PC-9 (cell line): ENCODE results near the gene MED20. TPM values are rescaled to one million over a fixed set of nuclear protein-coding genes. Genes with fewer than 3 reads are reported as not detected.

Experiments
- BruUV-seq: library from RNA; stranded (reverse); fragments of 400-500 nt; replicated peaks from 2 replicates; lab custom pipeline; 2021; lab: Mats Ljungman, UMichigan
- CTCF ChIA-PET: fragments of 300-600 bp; sonication (Branson Sonifier 250); formaldehyde crosslinking; loops from one replicate; lab custom pipeline; 2022; ENCODE audit warnings: antibody characterized with exemption; lab: Charles Lee
- POLR2A ChIA-PET: fragments of 300-600 bp; sonication (Branson Sonifier 250); formaldehyde crosslinking; loops from one replicate; lab custom pipeline; 2022; ENCODE audit warnings: antibody characterized with exemption; ENCODE audit not compliant: unreplicated experiment; lab: Charles Lee
- DNase-seq, 2 experiments: peaks; one replicate each; pipeline versions ENCODE4 v3.0.0 to v3.0.0-alpha.2; 2015 to 2022; ENCODE audit warnings: mixed read lengths in 1 of 2
- H2AFZ ChIP-seq: fragments of 200-600 bp; sonication (generic); 2 replicates; pipeline ENCODE4 v1.8.1; 2017; ENCODE audit warnings: antibody characterized with exemption
- H3F3A ChIP-seq: fragments of 200-600 bp; sonication (generic); 2 replicates; pipeline ENCODE4 v1.8.1; 2017; ENCODE audit warnings: antibody characterized with exemption, mild to moderate bottlenecking, low read depth; ENCODE audit not compliant: insufficient read depth
- H3K27ac ChIP-seq: fragments of 200-600 bp; sonication (generic); 2 replicates; pipeline ENCODE4 v1.6.1; 2016; ENCODE audit warnings: mixed run types
- H3K27me3 ChIP-seq: fragments of 200-600 bp; sonication (generic); 2 replicates; pipeline ENCODE4 v1.6.1; 2016; ENCODE audit warnings: low read depth, mixed run types; ENCODE audit not compliant: insufficient read depth
- H3K36me3 ChIP-seq: fragments of 200-600 bp; sonication (generic); 2 replicates; pipeline ENCODE4 v1.6.1; 2016; ENCODE audit warnings: low read depth, mixed run types
- H3K4me1 ChIP-seq: fragments of 200-600 bp; sonication (generic); replicated peaks from 2 replicates; pipeline ENCODE4 v1.6.1; 2016; ENCODE audit warnings: mixed run types; ENCODE audit not compliant: insufficient read depth
- H3K4me2 ChIP-seq: fragments of 200-600 bp; sonication (generic); 2 replicates; pipeline ENCODE4 v1.6.1; 2017; ENCODE audit warnings: mixed run types
- H3K4me3 ChIP-seq: fragments of 200-600 bp; sonication (generic); 2 replicates; pipeline ENCODE4 v1.6.1; 2016; ENCODE audit warnings: mixed run types
- H3K79me2 ChIP-seq: fragments of 200-600 bp; sonication (generic); 2 replicates; pipeline ENCODE4 v1.6.1; 2017; ENCODE audit warnings: low read depth, mixed run types
- H3K9me2 ChIP-seq: fragments of 200-600 bp; sonication (generic); 2 replicates; pipeline ENCODE4 v1.8.1; 2017; ENCODE audit warnings: mild to moderate bottlenecking; ENCODE audit not compliant: insufficient read depth
- H3K9me3 ChIP-seq: fragments of 200-600 bp; sonication (generic); 2 replicates; pipeline ENCODE4 v1.8.1; 2016; ENCODE audit warnings: low read depth; ENCODE audit not compliant: insufficient read depth
- H4K20me1 ChIP-seq: fragments of 200-600 bp; sonication (generic); 2 replicates; pipeline ENCODE4 v1.8.1; 2017; ENCODE audit not compliant: insufficient read depth
- CTCF ChIP-seq: fragments of 200-600 bp; sonication (generic); conservative IDR thresholded peaks from 2 replicates; pipeline ENCODE4 v1.6.1; 2017; ENCODE audit warnings: mixed run types, antibody characterized with exemption, mild to moderate bottlenecking, moderate library complexity
- EZH2 ChIP-seq: fragments of 200-600 bp; sonication (generic); IDR thresholded peaks from 2 replicates; pipeline ENCODE4 v1.8.0; 2017; ENCODE audit warnings: antibody characterized with exemption, low read depth
- intact Hi-C: fragments of 100-400 bp; cut with micrococcal nuclease; formaldehyde crosslinking; loops from one replicate; pipeline ENCODE4 v1.10.0; 2022; ENCODE audit not compliant: unreplicated experiment
- total RNA-seq: library from RNA; stranded (reverse); gene quantifications from 2 replicates; pipeline ENCODE4 v1.2.3, GENCODE V29; 2021

The MED20 gene
- total RNA-seq, 1 experiment from 2014 or later = 45.8 TPM

DNA sequence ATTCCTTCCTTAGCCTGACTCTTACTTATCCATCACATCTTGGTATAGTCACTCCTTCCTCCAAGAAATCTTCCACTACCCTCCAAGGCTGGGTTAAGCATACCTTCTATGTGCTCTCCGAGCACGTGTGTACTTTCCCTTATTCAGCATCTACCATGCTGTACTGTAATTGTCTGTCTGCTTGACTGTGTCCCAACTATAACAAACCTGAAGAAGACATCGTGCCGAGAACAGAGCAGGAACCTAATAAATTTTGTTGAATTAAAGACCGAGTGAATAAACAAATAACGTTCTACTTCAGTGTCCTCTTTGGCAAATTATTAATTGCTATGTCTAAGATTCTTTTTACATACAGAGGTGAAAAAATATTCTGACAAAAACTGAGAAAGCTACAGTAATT is 61.6 kb downstream of the MED20 start:
- Histone ChIP-seq H3K4me2 (no peak overlapping the region), H3K27ac (no peak overlapping the region), H4K20me1 (peaks cover 3% of the 10 kb centered on the region; the same call in 1 of the 2 replicates), H3K9me3 (no peaks in the 10 kb centered on the region), H3F3A (peaks cover 3% of the 10 kb centered on the region), H3K9me2 (no peaks in the 10 kb centered on the region), H2AFZ (no peak overlapping the region), H3K27me3 (no peaks in the 10 kb centered on the region), H3K36me3 (no peaks in the 10 kb centered on the region), H3K79me2 (no peaks in the 10 kb centered on the region), H3K4me3 (no peak overlapping the region), H3K4me1 (no peaks in the 10 kb centered on the region)
- no TSS peak for BruUV-seq
- ChIA-PET CTCF (no interaction called here), POLR2A (no interaction called here)
- DNase-seq = no peak
- intact Hi-C loops = no loop called here
- no peak for TF ChIP-seq CTCF
- TF ChIP-seq EZH2 = no peak

DNA sequence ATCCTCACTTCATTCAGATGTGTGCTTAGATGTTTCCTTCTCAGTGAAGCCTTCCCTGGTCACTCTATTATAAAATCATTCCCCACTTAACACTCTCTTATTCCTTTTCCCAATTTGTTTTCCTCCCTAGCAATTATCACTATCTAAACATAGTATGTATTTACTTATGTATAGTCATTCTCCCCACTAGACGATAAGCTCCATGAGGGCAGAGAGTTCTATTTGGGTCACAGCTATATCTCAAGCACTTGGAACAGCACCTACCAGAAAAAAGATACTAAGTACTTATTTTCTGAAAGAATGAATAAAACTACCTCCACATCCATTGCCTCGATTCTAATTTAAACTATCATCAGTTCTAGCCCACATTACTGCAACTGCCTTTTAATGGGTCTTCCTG is 62.2 kb downstream of the MED20 start:
- Histone ChIP-seq H3K36me3 (no peaks in the 10 kb centered on the region), H3K27ac (no peak overlapping the region), H3K4me3 (no peak overlapping the region), H3F3A (peaks cover 3% of the 10 kb centered on the region), H4K20me1 (0 out of 2 replicates have a peak, but pooled peaks cover 3% of the 10 kb centered on the region), H3K9me2 (no peaks in the 10 kb centered on the region), H3K4me1 (no peaks in the 10 kb centered on the region), H2AFZ (no peak overlapping the region), H3K4me2 (no peak overlapping the region), H3K9me3 (no peaks in the 10 kb centered on the region), H3K27me3 (no peaks in the 10 kb centered on the region), H3K79me2 (no peaks in the 10 kb centered on the region)
- DNase-seq = no peak
- ChIA-PET POLR2A (no interaction called here), CTCF (no interaction called here)
- no peak for TF ChIP-seq CTCF
- TF ChIP-seq EZH2 = no peak
- intact Hi-C loops = no loop called here
- no TSS peak for BruUV-seq

Other genes with a start within 250 kb of the MED20 start
- 7.3 and 8.6 TPM in 2 replicates for gene TFEB, start 185.5 kb downstream of the MED20 start, total RNA-seq
- gene PGC, start 173.7 kb downstream of the MED20 start, total RNA-seq = not detected in 2 replicates
- gene FRS3, start 141.2 kb downstream of the MED20 start, total RNA-seq = 4.5 and 10.4 TPM in 2 replicates
- 8.4 and 9.2 TPM in 2 replicates for gene PRICKLE4, start 140.4 kb downstream of the MED20 start, total RNA-seq
- 143 and 170 TPM in 2 replicates for gene TOMM6, start 133.4 kb downstream of the MED20 start, total RNA-seq
- 10.9 and 13.9 TPM in 2 replicates for gene USP49, start 25.8 kb downstream of the MED20 start, total RNA-seq
- gene BYSL, start 360 bp upstream of the MED20 start, total RNA-seq = 33.0 and 36.5 TPM in 2 replicates
- 70.5 and 75.1 TPM in 2 replicates for gene CCND3, start 20.7 kb upstream of the MED20 start, total RNA-seq
- gene TAF8, start 129.4 kb upstream of the MED20 start, total RNA-seq = 35.6 and 38.4 TPM in 2 replicates
- gene C6orf132, start 221.5 kb upstream of the MED20 start, total RNA-seq = 49.8 and 53.9 TPM in 2 replicates